ENCODE results near the gene ZNF81.

DNA sequence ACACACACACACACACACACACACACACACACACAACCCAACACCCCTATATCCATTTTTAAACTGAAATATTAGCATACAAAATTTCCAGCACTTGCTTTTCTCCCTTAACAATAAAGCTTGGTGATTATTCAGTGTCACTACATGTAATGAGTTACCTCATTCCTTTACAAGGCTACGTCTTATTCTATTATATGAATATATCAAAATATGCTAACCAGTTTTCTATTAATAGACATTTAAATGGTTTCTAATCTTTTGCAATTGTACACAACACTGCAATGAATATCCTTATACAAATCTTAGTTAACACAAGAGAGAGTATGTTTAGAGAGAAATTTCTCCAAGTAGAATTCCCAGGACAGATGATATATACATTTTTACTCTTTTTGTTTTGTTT, 14.2 kb downstream of the ZNF81 start:
- TF ChIP-seq POLR2AphosphoS5 (IDR thresholded peaks at IDR 0.05; ENCODE audit: low read depth, low read length): no peak
- no peak for TF ChIP-seq SIN3A (IDR thresholded peaks at IDR 0.05; ENCODE audit: borderline replicate concordance, insufficient read depth, low read length)
- TF ChIP-seq, protein P1, sequence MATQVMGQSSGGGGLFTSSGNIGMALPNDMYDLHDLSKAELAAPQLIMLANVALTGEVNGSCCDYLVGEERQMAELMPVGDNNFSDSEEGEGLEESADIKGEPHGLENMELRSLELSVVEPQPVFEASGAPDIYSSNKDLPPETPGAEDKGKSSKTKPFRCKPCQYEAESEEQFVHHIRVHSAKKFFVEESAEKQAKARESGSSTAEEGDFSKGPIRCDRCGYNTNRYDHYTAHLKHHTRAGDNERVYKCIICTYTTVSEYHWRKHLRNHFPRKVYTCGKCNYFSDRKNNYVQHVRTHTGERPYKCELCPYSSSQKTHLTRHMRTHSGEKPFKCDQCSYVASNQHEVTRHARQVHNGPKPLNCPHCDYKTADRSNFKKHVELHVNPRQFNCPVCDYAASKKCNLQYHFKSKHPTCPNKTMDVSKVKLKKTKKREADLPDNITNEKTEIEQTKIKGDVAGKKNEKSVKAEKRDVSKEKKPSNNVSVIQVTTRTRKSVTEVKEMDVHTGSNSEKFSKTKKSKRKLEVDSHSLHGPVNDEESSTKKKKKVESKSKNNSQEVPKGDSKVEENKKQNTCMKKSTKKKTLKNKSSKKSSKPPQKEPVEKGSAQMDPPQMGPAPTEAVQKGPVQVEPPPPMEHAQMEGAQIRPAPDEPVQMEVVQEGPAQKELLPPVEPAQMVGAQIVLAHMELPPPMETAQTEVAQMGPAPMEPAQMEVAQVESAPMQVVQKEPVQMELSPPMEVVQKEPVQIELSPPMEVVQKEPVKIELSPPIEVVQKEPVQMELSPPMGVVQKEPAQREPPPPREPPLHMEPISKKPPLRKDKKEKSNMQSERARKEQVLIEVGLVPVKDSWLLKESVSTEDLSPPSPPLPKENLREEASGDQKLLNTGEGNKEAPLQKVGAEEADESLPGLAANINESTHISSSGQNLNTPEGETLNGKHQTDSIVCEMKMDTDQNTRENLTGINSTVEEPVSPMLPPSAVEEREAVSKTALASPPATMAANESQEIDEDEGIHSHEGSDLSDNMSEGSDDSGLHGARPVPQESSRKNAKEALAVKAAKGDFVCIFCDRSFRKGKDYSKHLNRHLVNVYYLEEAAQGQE (IDR thresholded peaks at IDR 0.05; ENCODE audit: insufficient read depth in 1 of 2, low read depth in 2 of 2, low read length in 2 of 2): no peak
- TF ChIP-seq TAF1 (IDR thresholded peaks at IDR 0.05; ENCODE audit: borderline replicate concordance, insufficient read depth, low read length): no peak
- TF ChIP-seq FOXP2 (optimal IDR thresholded peaks at IDR 0.05; ENCODE audit: borderline replicate concordance, extremely low read depth, extremely low read length, insufficient read depth): no peak

Data from PFSK-1 (cell line).